NCI-H345 treated with DMSO at 0.1 percent for 48 hours (cell line): ENCODE data around the gene INPPL1.

Source experiments
- DNase-seq: peaks from one replicate; lab custom pipeline; 2025; ENCODE audit not compliant: unreplicated experiment; lab: John Stamatoyannopoulos, UW

INPPL1 gene

GRCh38 chr11:72232260-72233055 is 7.9 kb downstream of the INPPL1 start:
- DNase-seq: no peak

GRCh38 chr11:72233056-72233772 is 8.6 kb downstream of the INPPL1 start:
- no peak for DNase-seq

- no peak for DNase-seq
Observed at GRCh38 chr11:72233773-72234513, 9.4 kb downstream of the INPPL1 start.

- no peak for DNase-seq
Observed at GRCh38 chr11:72234514-72234830, 9.9 kb downstream of the INPPL1 start.

DNA sequence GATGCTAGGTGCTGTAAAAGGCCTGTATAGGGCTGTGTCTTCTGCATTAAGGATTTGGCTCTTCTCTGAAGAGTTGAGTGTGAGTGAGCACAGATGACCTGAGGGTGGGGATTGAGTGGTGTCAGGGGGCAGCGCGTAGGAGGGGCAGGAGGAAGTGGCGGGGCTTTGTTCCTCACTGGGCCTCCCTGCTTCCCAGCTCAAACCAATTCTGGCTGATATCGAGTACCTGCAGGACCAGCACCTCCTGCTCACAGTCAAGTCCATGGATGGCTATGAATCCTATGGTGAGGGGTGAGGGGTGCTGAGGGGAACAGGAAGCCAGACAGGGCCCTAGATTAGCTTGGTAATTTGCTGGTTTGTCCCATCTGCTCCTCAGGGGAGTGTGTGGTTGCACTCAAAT is 10.4 kb downstream of the INPPL1 start:
- DNase-seq: no peak

DNA sequence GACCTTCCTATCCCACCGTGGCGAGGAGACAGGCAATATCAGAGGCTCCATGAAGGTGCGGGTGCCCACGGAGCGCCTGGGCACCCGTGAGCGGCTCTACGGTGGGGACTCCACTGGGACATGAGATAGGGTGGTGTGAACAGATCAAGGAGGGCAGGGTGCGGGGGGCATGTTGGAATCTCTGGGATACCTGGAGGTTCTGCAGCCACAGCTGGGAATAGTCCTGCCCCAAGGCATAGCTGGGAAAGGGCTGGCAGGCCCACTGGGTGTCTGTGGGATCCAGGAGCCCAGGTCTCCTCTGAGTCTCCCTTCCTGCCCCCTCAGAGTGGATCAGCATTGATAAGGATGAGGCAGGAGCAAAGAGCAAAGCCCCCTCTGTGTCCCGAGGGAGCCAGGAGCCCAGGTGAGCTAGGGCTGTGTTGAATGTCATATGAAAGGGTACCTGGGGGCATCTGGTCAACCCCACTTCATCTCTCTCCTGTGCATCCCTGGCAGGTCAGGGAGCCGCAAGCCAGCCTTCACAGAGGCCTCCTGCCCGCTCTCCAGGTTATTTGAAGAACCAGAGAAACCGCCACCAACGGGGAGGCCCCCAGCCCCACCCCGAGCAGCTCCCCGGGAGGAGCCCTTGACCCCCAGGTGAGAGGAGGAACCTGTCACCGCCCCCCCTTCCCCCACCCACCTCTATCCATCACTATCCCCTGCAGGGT is 10.9 kb downstream of the INPPL1 start:
- DNase-seq: no peak

DNA sequence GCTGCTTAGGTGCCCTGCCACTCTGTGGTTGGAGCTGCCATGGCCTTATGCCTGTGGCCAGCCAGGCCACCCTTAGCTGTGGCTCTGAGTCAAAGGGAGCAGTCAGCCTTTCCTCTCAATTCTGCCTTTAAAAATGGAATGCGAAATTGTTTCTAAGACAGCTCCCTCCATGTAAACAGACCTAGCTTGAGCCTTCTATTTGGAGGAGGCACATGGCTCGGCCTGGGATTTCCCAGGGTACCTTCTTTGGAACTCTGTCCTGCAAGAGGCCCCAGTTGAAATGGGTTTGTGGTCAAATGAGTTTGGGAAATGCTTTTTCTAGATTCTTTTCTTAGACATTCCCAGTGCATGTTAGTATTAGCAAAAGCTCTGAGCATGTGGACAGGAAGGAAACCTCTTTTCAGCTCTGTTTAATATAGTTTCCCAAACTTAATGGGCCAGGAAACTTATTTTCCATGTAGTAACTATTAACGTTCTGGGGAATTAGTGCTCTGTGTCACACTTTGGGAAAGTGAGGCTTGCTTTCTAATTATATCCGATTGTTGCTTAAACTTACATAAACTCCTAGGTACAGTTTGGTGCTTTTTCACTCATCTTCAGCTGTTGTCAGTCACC is 11.6 kb downstream of the INPPL1 start:
- DNase-seq: no peak

- DNase-seq: no peak
Observed at GRCh38 chr11:72236774-72237111, 12.2 kb downstream of the INPPL1 start.

- no peak for DNase-seq
Observed at GRCh38 chr11:72237112-72237931, 12.8 kb downstream of the INPPL1 start.

- peak; percentile 66 for DNase-seq
Observed at GRCh38 chr11:72238040-72238450, 13.5 kb downstream of the INPPL1 start.

DNA sequence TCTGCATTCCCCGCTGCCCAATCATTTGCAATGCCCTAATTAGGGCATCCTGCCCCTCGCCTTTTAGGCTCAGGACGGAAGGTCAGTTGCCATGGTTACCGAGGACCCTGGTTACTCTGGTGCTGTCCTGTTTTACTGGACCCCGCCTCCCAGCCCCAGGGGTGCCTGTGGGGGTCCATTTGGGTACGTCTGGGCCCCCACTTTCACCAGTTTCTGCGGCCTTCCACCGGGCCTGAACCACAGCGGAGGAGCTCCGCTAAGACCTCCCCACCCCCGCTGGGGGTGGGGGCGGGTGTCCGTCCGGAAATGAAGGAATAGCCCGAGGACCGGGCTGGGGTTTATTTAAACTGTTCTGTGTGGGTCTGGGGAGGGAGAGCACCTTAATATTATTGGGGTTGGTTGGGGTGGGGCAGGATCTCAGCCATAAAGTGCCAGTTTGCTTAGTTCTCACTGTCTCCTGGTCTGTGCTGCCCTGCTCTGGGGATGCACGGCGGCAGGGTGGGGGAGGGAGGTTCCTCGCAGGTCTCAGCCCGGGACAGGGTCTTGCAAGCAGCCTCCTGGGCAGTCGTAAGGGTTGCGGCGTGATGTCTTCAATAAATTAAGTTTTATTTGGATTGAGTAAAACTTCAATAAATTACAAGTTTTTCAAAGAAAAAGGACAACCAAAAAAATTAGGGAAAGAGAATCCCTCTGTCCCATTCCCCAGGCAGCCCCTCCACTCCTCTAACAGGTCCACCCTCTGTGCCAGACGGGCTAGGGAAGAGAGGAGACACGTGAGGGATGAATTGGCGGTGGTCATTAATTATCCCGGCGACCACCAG is 14.1 kb downstream of the INPPL1 start:
- DNase-seq: no peak

DNA sequence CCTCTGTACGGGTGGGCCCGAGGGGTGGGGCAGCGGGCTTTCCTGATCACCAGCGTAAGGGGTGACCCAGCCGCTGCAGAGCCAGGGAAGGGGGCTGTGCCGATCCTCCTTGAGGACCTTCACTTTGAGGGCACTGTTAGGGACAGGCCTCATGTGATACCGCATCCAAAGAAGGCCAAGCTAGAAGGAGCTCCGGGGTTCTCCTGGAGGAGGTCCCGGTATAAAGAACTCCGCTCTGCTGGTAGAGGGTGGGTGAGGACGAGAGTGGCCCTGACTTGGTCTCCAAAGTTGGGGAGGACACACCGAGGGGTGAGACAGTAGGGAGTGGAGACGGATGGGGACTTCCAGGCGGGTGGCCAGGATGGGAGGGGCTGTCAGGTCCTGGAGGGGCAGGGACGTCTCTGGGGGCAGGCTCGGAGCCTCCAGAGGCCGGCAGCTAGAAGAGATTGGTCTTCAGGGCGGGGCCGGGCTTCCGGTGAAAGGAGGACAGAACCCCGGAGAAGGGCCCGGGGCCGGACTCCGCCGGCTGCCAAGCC is 14.8 kb downstream of the INPPL1 start:
- DNase-seq: peak; percentile 13

GRCh38 chr11:72239849-72240460 is 15.4 kb downstream of the INPPL1 start:
- DNase-seq: no peak

DNA sequence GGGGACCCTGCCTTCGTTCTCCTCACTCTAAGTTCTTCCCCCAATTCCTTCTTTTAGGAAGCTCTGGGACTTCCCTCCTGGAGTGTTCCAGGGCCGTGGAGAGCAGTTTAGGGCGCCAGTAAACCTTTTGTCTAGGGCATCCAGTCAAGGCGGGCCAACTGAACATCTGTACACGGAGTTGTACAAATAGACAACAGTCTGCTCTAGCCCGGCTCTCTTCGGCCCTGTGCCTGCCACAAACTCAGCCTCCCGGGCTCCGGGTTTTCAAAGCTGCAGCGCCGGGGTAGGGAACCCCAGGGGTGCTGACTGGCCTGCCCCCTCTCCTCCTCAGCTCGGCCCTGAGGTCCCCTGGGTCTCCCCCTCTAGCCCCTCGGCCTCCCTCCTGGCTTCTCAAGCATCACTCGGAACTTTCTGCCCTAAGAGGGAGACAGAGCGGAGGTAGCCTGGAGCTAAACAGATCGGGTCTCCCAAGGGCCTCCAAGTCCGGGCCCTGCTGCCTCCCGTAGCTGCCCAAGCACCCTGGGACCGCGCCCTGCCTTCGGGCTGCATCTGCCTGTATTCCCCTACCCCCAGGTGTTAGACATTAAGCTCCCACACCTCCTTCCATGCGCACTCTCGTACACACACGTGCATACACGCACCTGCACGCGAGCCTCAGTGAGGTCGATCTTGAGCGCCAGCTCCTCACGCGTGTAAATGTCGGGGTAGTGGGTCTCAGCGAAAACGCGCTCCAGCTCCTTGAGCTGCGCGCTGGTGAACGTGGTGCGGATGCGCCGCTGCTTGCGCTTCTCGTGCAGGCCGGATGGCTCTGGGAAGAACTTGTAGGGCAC is 16.1 kb downstream of the INPPL1 start:
- DNase-seq: peak; percentile 19

GRCh38 chr11:72241291-72241781 is 16.8 kb downstream of the INPPL1 start:
- DNase-seq: no peak

DNA sequence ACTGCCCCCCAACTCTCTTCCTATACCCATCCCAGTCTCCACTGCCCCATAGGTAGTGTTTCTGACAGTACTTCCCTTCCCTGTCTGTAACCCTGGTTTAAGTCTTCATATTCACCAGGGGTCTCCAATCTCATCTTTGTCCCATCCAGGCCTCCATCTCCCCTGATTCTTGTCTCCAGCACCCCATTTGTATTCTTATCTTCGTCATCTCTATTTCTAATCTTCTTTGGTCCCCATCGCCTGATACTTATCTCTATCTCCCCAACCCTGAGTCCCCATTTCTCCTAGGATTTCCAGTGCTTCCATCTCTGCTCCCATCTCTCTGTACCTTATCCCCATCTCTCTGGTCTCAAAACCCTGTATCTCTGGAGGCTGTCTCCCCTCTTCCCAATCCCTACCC is 17.6 kb downstream of the INPPL1 start:
- no peak for DNase-seq

DNA sequence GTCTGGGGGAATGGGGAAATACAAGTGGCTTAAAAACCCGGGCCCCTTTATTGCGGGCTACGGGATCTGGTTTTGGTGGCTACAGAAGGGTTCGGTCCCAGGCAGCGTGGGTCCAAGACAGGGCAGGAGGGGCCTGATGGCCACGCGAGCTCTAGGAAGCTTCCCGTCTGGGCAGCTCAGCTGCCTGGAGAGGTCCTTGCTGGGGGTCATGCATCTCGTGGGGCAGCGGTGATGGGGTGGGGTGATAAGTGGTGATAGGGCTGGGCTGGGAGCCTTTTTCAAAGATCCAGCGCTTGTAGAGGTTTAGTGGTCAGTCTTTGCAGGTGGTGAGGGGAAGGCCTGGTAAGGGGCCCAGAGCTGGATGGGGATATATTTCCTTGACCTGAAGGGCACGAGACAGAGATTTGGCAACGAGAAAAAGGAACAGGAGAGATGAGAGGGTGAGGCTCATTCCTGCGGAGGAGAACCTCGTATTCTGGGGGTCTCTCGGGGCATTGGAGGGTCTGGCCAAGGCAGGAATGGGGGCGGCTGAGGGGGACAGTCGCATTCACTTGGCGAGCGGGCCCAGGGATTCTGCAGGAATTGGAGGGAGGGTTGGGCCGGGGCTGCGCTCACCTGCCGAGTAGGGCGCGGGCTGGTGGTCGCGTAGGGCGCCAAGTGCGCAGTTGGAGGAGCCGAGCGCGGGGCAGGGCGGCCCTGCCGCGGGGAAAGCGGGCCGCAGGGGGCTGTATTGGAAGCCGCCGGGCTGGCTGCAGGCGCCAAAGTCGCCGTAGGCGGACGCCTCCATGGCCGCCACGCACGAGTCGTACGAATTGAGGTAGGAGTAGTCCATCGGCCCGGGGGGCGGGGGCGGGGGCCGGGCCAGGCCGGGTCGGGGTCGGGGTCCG is 18.8 kb downstream of the INPPL1 start:
- no peak for DNase-seq
